H7 (cell line): ENCODE measurements around the gene NDUFB1. TPM values are rescaled to one million over a fixed set of nuclear protein-coding genes. Genes with fewer than 3 reads are reported as not detected.

Experiments used
- DNase-seq: peaks from one replicate; pipeline ENCODE4 v3.0.0; 2012
- H3K27me3 ChIP-seq: 2 replicates; pipeline ENCODE4 v1.6.0; 2011; ENCODE audit warnings: mild to moderate bottlenecking, low read length; ENCODE audit not compliant: control insufficient read depth, insufficient read depth
- H3K36me3 ChIP-seq: replicated peaks from 2 replicates; pipeline ENCODE4 v1.5.1; 2011; ENCODE audit warnings: low read length; ENCODE audit not compliant: control insufficient read depth, insufficient read depth
- H3K4me3 ChIP-seq: 2 replicates; pipeline ENCODE4 v1.5.1; 2011; ENCODE audit warnings: low read depth, mild to moderate bottlenecking, control low read depth, low read length, moderate library complexity; ENCODE audit not compliant: insufficient read depth
- total RNA-seq: library from RNA; depleted of rRNA; stranded (reverse); fragments of >200 nt; shearing (Covaris generic); gene quantifications from 2 replicates; pipeline ENCODE4 v1.2.3, GENCODE V29; 2014; rRNA removed

The NDUFB1 gene
- total RNA-seq, 1 experiment from 2014 or later = 236 TPM

GRCh38 chr14:92108345-92109254 is 12.9 kb downstream of the NDUFB1 start:
- peak; percentile 67 for DNase-seq
- Histone ChIP-seq H3K4me3 (no peak overlapping the region), H3K27me3 (no peaks in the 10 kb centered on the region), H3K36me3 (no peaks in the 10 kb centered on the region)

DNA sequence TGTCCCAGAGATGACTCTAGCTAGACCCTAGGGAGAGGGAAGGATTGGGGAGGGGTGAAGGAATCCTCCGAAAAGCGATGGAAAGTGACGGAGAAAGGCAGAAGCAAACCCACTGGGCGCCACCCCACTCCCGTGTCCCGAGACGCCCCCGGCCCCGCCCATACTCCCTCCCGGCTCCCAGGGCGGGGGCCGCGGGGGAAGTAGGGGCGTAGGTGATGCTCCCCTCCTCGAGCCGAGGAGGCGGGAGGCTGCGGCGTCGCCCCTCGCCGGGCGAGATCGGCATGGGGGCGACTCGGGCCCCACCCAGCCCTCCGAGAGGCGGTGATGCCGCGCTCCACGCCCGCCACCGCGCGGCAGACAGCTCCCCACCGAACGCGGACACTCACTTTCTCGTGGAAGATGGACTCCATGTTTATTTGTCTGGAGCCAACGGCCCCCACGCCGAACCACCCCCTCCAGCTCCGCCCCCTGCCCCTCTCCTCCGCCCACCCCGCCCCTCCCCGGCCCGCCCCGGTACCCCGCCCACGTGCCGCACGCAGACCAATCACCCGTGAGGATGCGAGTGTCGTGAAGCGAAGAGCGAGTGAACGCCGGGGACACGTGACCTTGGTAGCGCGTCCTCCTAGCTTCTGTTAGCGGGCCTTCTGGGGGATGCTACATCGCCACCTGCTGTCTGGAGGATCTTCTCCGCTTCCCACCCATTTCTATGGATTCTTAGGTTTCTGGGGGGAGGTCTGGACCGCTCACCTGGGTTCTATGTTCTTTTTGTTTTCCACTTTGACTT is 15.2 kb downstream of the NDUFB1 start, which contains the start of gene ATXN3:
Gene ATXN3, minus strand, starts transcription at position 440 of the 784 bp plus-strand sequence. Its CDS starts 30 bp downstream, at position 410.
- H3K4me3 ChIP-seq = peak within 1 kb of the TSS; percentile 90
- peak; percentile 98 for DNase-seq
- H3K27me3 ChIP-seq = no peaks in the 10 kb centered on the region
- H3K36me3 ChIP-seq = no peaks in the 10 kb centered on the region

GRCh38 chr14:92105893-92106142 is 15.7 kb downstream of the NDUFB1 start:
- Histone ChIP-seq H3K4me3 (peak overlapping the region; percentile 90), H3K36me3 (no peaks in the 10 kb centered on the region), H3K27me3 (no peaks in the 10 kb centered on the region)
- no peak for DNase-seq

DNA sequence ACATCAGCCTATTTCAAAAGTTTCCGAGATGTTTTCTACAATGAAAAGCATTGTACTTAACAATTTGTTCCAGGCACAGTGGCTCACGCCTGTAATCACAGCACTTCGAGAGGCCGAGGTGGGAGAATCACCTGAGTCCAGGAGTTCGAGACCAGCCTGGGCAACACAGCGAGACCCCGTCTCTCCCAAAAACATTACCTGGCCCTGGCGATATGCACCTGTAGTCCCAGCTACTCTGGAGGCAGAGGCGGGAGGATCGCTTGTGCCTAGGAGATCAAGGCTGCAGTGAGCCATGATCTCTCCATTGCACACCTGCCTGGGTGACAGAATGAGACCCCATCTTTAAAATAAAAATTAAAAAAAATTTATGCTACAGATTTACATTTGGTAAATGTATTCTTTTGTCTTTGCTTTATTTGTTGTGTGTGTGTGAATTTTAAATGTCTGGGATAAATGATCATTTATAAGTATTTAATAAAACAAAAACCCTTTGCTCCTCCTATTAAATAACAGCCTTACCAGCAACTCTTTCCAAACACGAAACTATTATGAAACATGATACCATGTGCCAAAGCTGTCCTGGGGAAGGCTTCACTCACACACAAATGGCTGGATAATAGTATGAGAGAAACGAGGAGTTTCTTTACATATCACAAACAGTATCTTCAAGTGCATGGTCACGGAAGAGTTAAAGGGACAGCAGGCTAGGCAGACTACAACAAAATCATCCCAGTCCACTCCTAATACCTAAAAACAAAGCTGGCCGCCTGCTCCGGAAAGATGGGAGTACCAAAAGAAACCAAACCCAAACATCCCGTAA is 16.2 kb downstream of the NDUFB1 start:
- no peaks in the 10 kb centered on the region for H3K36me3 ChIP-seq
- H3K27me3 ChIP-seq = no peaks in the 10 kb centered on the region
- H3K4me3 ChIP-seq = peak overlapping the region; percentile 90
- DNase-seq = no peak

DNA sequence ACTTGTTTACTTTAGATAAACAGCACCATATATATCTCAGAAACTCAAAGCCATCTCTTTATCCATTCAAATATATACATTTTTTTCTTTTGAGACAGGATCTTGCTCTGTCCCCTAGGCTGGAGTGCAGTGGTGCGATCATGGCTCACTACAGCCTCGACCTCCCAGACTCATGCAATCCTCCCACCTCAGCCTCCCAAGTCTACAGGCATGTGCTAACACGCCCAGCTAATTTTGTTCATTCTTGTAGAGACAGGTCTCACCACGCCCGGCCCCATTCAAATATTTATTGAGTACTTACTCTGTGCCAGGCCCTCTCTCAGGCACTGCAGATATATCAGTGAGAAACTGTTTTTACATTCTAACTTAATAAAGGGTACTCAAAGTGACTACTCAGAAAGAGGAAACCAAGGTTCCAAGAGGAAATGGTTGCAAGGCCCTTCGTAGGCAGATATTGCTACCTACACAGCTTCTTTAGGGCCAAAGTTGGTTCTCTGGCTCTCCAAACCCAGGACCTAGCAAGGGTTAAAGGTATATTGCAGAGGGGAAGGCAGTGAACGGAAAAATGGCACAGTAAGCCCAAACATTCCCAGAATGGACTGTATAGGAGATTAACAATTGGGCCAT is 18.0 kb downstream of the NDUFB1 start:
- DNase-seq = no peak

DNA sequence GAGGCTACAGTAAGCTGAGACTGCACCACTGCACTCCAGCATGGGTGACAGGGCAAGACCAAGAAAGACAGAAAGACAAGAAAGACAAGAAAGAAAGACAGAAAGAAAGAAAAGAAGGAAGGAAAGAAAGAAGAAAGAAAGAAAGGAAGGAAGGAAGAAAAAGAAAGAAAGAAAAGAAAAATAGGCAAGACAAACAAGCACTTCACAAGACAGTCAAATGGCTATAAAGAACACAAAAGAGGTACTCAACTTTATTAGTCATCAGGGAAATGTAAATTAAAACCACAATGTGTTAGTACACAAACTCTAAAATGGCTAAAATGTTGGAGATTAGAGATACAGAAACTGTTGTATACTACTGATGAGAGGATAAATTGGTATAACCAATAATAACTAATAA is 21.7 kb downstream of the NDUFB1 start:
- H3K36me3 ChIP-seq = peaks cover 1% of the 10 kb centered on the region
- no peak overlapping the region for H3K4me3 ChIP-seq
- H3K27me3 ChIP-seq = no peaks in the 10 kb centered on the region
- DNase-seq = no peak

More for the DNA sequence above, 18.0 kb downstream of the NDUFB1 start:
- no peak overlapping the region for H3K4me3 ChIP-seq
- no peaks in the 10 kb centered on the region for H3K36me3 ChIP-seq
- H3K27me3 ChIP-seq = no peaks in the 10 kb centered on the region

DNA sequence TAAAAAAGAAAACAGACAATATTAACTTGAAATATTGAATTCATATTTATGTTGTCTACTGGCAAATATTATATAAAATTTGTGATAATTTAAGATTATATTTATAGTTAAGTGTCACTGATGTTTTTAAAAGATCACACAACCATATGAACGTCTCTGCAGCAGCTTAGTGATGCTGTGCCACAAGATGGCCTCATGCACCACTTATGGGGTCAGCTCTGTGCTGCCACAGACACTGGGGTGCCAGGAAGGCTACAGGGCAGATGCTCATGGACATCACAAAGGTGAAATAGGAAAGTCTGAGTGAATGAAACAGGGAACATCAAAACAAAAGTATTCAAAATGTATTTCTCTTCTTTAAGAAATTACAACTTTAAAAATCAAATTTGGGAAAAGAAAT is 28.2 kb downstream of the NDUFB1 start:
- Histone ChIP-seq H3K36me3 (peaks cover 4% of the 10 kb centered on the region), H3K4me3 (no peak overlapping the region), H3K27me3 (no peaks in the 10 kb centered on the region)
- peak; percentile 27 for DNase-seq

- Histone ChIP-seq H3K4me3 (no peak overlapping the region), H3K36me3 (peaks cover 7% of the 10 kb centered on the region), H3K27me3 (no peaks in the 10 kb centered on the region)
- no peak for DNase-seq
Measured at GRCh38 chr14:92088494-92088893, 33.0 kb downstream of the NDUFB1 start.

DNA sequence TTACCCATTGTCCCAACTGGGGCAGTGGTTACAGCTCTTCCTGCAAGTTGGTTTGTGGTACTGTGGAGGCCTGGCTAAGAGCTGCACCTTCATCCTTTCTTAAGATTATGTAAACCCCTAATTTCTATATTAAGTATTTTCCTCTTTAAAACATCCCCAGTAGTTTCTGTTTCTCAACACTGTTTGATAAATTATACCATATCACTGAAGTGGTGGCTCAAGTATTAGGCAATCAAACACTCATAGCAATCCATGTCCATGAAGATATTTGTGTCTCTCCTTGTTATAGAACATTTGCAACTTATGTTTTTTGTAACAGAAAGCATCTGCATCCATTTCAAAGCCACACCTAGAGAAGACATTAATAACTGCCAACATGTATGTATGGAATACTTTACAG is 47.0 kb downstream of the NDUFB1 start:
- no peak overlapping the region for H3K4me3 ChIP-seq
- H3K27me3 ChIP-seq = no peaks in the 10 kb centered on the region
- H3K36me3 ChIP-seq = peaks cover 7% of the 10 kb centered on the region
- DNase-seq = no peak

Other genes starting within 250 kb of the NDUFB1 start
- 1.4 and 2.3 TPM in 2 replicates for gene FBLN5, start 174.0 kb downstream of the NDUFB1 start, total RNA-seq
- 12.1 and 23.3 TPM in 2 replicates for gene TRIP11, start 81.6 kb downstream of the NDUFB1 start, total RNA-seq
- 18.9 and 31.5 TPM in 2 replicates for gene ATXN3, start 15.1 kb downstream of the NDUFB1 start, total RNA-seq
- 54.8 and 66.3 TPM in 2 replicates for gene CPSF2, start 263 bp upstream of the NDUFB1 start, total RNA-seq
- under 0.01 TPM in 1 of 2 replicates, not detected in the other for gene SLC24A4, start 201.5 kb upstream of the NDUFB1 start, total RNA-seq